Upper lobe of right lung (tissue), 1 donor: Measurements from ENCODE around the gene NAXD. TPM values are rescaled to one million over a fixed set of nuclear protein-coding genes. Genes with fewer than 3 reads are reported as not detected.

ENCODE experiments used
- ATAC-seq: fragments of 200-7000 bp; cut with Tn5 transposase; one replicate; pipeline ENCODE4 v1.9.1; 2020; ENCODE audit warnings: mild to moderate bottlenecking, moderate library complexity
- DNase-seq: peaks from one replicate; pipeline ENCODE4 v3.0.0-alpha.2; 2020
- H3K27ac ChIP-seq: fragments of 200-600 bp; one replicate; pipeline ENCODE4 v1.8.0; 2022
- H3K27me3 ChIP-seq: fragments of 200-600 bp; one replicate; pipeline ENCODE4 v1.8.0; 2022; ENCODE audit warnings: mild to moderate bottlenecking
- H3K36me3 ChIP-seq: fragments of 200-600 bp; one replicate; pipeline ENCODE4 v1.8.0; 2022
- H3K4me1 ChIP-seq: fragments of 200-600 bp; one replicate; pipeline ENCODE4 v1.8.0; 2022
- H3K4me3 ChIP-seq: fragments of 200-600 bp; one replicate; pipeline ENCODE4 v1.8.0; 2022; ENCODE audit warnings: mild to moderate bottlenecking
- H3K9me3 ChIP-seq: fragments of 200-600 bp; one replicate; pipeline ENCODE4 v1.8.0; 2022
- CTCF ChIP-seq: fragments of 200-600 bp; IDR thresholded peaks from one replicate; pipeline ENCODE4 v1.8.0; 2022; ENCODE audit warnings: antibody characterized with exemption
- intact Hi-C: fragments of 100-400 bp; cut with DNase I; formaldehyde crosslinking; loops from one replicate; pipeline ENCODE4 v1.11.0; 2022
- total RNA-seq: library from RNA; stranded (reverse); fragmentation: NEBNext Ultra II Directional; extraction: Animal tissue kit (Norgen Biotek cat#: 25700); gene quantifications from one replicate; pipeline ENCODE4 v1.2.1, GENCODE V29; 2021
- donor health status: DM: no; HTN: yes; CAD: no; lungs with severe emphysema.

Gene NAXD
- total RNA-seq, 1 donor from 2014 or later: 32.2 TPM

GRCh38 chr13:110640591-110641029 lies 25.3 kb downstream of the NAXD start:
- ATAC-seq (no peak), DNase-seq (no peak)
- no peaks in the 10 kb centered on the region for H3K9me3 ChIP-seq
- H3K27me3 ChIP-seq: no peaks in the 10 kb centered on the region
- intact Hi-C loops: no loop called here
- no peak overlapping the region for H3K27ac ChIP-seq
- H3K36me3 ChIP-seq: peaks cover 90% of the 10 kb centered on the region
- H3K4me3 ChIP-seq: no peak overlapping the region
- TF ChIP-seq CTCF: no peak
- no peaks in the 10 kb centered on the region for H3K4me1 ChIP-seq

- Histone ChIP-seq H3K27ac (no peak overlapping the region), H3K27me3 (no peaks in the 10 kb centered on the region), H3K4me3 (no peak overlapping the region), H3K9me3 (no peaks in the 10 kb centered on the region), H3K36me3 (peaks cover 83% of the 10 kb centered on the region), H3K4me1 (no peaks in the 10 kb centered on the region)
- no peak for ATAC-seq
- no peak for DNase-seq
- TF ChIP-seq CTCF: no peak
- intact Hi-C loops: no loop called here
Observed at GRCh38 chr13:110641055-110642015, 26.0 kb downstream of the NAXD start.

DNA sequence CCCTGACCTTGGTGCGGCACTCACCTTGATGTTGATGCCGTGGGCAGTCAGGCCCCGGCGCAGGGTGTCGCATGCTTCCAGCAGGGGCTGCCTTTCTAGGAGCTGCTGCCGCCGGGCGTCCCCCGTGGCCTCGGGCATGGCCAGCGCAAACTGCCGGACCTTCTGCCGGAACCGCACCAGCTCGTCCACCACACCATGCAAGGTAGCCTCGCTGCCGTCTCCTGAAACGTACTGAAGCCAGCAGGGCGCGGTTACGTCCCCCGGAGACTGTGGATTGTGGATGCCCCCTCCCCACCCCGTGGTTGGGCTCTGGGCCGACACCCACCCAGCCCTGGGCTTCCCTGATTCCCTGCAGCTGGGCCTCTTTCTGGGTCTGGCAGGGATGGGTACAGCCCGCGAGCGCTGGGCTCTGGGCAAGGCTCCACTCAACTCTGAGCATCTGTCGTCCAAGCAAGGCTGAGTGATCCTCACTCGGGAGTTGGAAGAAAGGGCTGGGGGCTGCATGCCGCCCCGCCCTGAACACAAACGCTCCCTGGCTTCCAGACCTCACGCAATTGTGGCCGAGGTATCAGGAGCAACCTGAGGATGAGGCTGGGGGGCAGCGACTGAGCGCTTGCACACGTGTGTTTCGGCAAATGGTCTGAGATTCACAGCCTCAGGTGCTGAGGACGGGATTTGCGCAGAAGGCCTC lies 27.1 kb downstream of the NAXD start:
- H3K27me3 ChIP-seq: no peaks in the 10 kb centered on the region
- no peak overlapping the region for H3K4me3 ChIP-seq
- no peak for ATAC-seq
- peaks cover 72% of the 10 kb centered on the region for H3K36me3 ChIP-seq
- no peak overlapping the region for H3K27ac ChIP-seq
- no peak for DNase-seq
- H3K9me3 ChIP-seq: no peaks in the 10 kb centered on the region
- intact Hi-C loops: no loop called here
- no peaks in the 10 kb centered on the region for H3K4me1 ChIP-seq
- TF ChIP-seq CTCF: no peak

DNA sequence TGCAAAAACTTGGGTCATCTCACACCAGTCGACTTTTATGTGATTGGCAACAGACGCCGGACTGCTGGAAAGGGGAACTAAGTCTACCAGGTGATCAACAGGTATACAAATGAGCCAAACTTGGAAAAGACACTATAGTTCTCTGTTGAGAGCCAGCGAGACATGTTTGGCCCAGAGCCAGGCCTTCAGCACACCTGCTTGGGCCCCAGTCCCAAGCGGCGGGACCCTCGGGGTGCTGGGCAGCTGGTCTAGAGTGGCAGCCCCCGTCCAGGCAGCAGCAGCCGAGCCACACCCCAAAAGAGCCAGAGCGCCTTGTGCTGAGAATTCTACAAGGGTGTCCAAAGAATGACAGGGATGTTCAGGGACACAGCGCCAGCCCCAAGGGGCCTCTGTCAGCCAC lies 28.0 kb downstream of the NAXD start:
- TF ChIP-seq CTCF: no peak
- Histone ChIP-seq H3K27me3 (no peaks in the 10 kb centered on the region), H3K4me3 (no peak overlapping the region), H3K36me3 (peaks cover 63% of the 10 kb centered on the region), H3K27ac (no peak overlapping the region), H3K4me1 (no peaks in the 10 kb centered on the region), H3K9me3 (no peaks in the 10 kb centered on the region)
- DNase-seq (no peak), ATAC-seq (no peak)
- intact Hi-C loops: no loop called here

DNA sequence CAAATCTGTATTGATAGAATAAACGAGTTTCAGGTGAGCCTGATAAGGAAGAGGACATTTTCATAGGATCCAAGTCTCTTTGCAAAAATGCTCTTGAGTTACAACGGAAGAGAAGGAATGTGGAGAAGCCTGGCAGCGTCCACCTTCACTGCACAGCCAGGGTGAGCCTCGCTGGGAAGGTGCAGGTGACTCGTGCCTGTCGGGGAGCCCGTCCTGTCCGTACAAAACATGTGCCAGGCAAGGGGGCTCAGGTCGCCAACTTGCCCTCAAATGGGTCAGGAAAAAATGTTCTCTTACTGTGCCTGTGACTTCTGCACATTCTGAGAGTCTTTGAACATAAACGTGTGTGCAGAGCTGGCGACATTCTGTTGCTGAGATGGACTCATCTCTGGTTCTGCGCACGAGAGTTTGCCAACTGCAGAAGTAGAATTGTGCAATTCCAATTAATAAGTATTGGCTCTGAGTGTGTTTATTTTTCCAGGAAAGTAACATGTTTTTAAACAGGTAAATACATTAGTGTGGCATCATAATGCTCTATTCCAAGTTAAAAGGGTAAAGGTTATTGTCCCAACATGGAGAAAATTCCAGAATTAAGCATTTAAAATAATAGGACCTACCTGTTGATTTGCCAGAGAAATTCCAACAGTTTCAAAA lies 28.6 kb downstream of the NAXD start:
- Histone ChIP-seq H3K4me1 (no peaks in the 10 kb centered on the region), H3K4me3 (no peak overlapping the region), H3K27me3 (no peaks in the 10 kb centered on the region), H3K9me3 (no peaks in the 10 kb centered on the region), H3K36me3 (peaks cover 59% of the 10 kb centered on the region), H3K27ac (no peak overlapping the region)
- no peak for TF ChIP-seq CTCF
- intact Hi-C loops: no loop called here
- ATAC-seq: no peak
- DNase-seq: no peak
